ENCODE results near the gene BUB1B.
"Not testable (repeated sequence)": the region's sequence is repeated elsewhere in the genome, so short reads cannot be mapped to it uniquely, and the experiment has no call there.

BUB1B gene

GRCh38 chr15:40160689-40161688, at the start of gene BUB1B:
TSS of gene BUB1B (plus strand) at chr15:40161069. CDS start at chr15:40161221, 152 bp downstream.
- no peak within 1 kb of the TSS for H3K27ac Mint-ChIP-seq
- H3K9me3 Mint-ChIP-seq = no peaks in the 10 kb centered on the region
- peaks cover 16% of the 10 kb centered on the region for H3K27me3 Mint-ChIP-seq
- CTCF ChIA-PET = interaction anchor here (0.8 to 3.9 kb wide), 9 partner anchors 19 to 123 kb away, joined by 3 to 24 read pairs (median 4); partner anchors contain the start of genes BMF and SRP14
- H3K36me3 Mint-ChIP-seq = peaks cover 17% of the 10 kb centered on the region
- H3K4me3 Mint-ChIP-seq = no peak within 1 kb of the TSS
- H3K4me1 Mint-ChIP-seq = peaks cover 11% of the 10 kb centered on the region
- peak; percentile 96 for DNase-seq

GRCh38 chr15:40111888-40112287, 49.0 kb upstream of the BUB1B start:
- Mint-ChIP-seq H3K27me3 (peaks cover 59% of the 10 kb centered on the region), H3K27ac (no peak overlapping the region), H3K36me3 (peaks cover under 1% of the 10 kb centered on the region), H3K9me3 (no peaks in the 10 kb centered on the region), H3K4me3 (no peak overlapping the region), H3K4me1 (peaks cover 44% of the 10 kb centered on the region)
- no peak for DNase-seq
- CTCF ChIA-PET = interaction anchor here (1.4 to 2.6 kb wide), 2 partner anchors 8 to 162 kb away, joined by 3 to 18 read pairs; no protein-coding TSS in a partner anchor

- Mint-ChIP-seq H3K27me3 (peaks cover 50% of the 10 kb centered on the region), H3K9me3 (no peaks in the 10 kb centered on the region), H3K36me3 (no peaks in the 10 kb centered on the region), H3K27ac (no peak overlapping the region), H3K4me1 (peaks cover 38% of the 10 kb centered on the region), H3K4me3 (no peak overlapping the region)
- CTCF ChIA-PET = interaction anchor here (1.1 to 2.6 kb wide), 4 partner anchors 9 to 161 kb away, joined by 3 to 18 read pairs (median 6); no protein-coding TSS in a partner anchor
- DNase-seq = no peak
These were observed 48.1 kb upstream of the BUB1B start for GRCh38 chr15:40112789-40113188.

- Mint-ChIP-seq H3K4me1 (peaks cover 32% of the 10 kb centered on the region), H3K9me3 (no peaks in the 10 kb centered on the region), H3K27ac (no peak overlapping the region)
These were observed 46.7 kb upstream of the BUB1B start for GRCh38 chr15:40114218-40114617.

GRCh38 chr15:40115106-40115505, 45.8 kb upstream of the BUB1B start:
- H3K27ac Mint-ChIP-seq, H3K36me3 Mint-ChIP-seq: not testable (repeated sequence)
- H3K4me1 Mint-ChIP-seq = peaks cover 28% of the 10 kb centered on the region

More at GRCh38 chr15:40114218-40114617, 46.7 kb upstream of the BUB1B start:
- CTCF ChIA-PET = interaction anchor here (1.0 to 3.9 kb wide), 5 partner anchors 9 to 49 kb away, joined by 3 to 35 read pairs (median 4); partner anchors contain the start of gene BUB1B
- peak; percentile 12 for DNase-seq
- no peak overlapping the region for H3K4me3 Mint-ChIP-seq
- no peaks in the 10 kb centered on the region for H3K36me3 Mint-ChIP-seq
- peaks cover 45% of the 10 kb centered on the region for H3K27me3 Mint-ChIP-seq

GRCh38 chr15:40115670-40116093, 45.2 kb upstream of the BUB1B start:
- Mint-ChIP-seq H3K36me3 (no peaks in the 10 kb centered on the region), H3K27me3 (peaks cover 43% of the 10 kb centered on the region), H3K27ac (peak overlapping the region; percentile 90), H3K4me3 (peak overlapping the region; percentile 3), H3K9me3 (no peaks in the 10 kb centered on the region), H3K4me1 (peaks cover 28% of the 10 kb centered on the region)
- CTCF ChIA-PET = interaction anchor here (1.2 to 3.9 kb wide), 2 partner anchors 11 to 70 kb away, joined by 4 to 35 read pairs; no protein-coding TSS in a partner anchor
- DNase-seq = peak; percentile 78

More at GRCh38 chr15:40115106-40115505, 45.8 kb upstream of the BUB1B start:
- H3K9me3 Mint-ChIP-seq, H3K4me3 Mint-ChIP-seq: not testable (repeated sequence)
- peak; percentile 3 for DNase-seq
- CTCF ChIA-PET = interaction anchor here (1.2 to 3.9 kb wide), 2 partner anchors 10 to 70 kb away, joined by 4 to 35 read pairs; no protein-coding TSS in a partner anchor
- H3K27me3 Mint-ChIP-seq = peaks cover 41% of the 10 kb centered on the region

GRCh38 chr15:40118473-40118872, 42.4 kb upstream of the BUB1B start:
- Mint-ChIP-seq H3K4me3 (no peak overlapping the region), H3K27me3 (peaks cover 43% of the 10 kb centered on the region)
- CTCF ChIA-PET = interaction anchor here (1.6 kb wide), 1 partner anchor 12 kb away, joined by 4 read pairs; no protein-coding TSS in a partner anchor

GRCh38 chr15:40121911-40122638, 38.8 kb upstream of the BUB1B start:
- Mint-ChIP-seq H3K4me3 (no peak overlapping the region), H3K27ac (no peak overlapping the region), H3K27me3 (peaks cover 35% of the 10 kb centered on the region), H3K4me1 (peaks cover 6% of the 10 kb centered on the region), H3K9me3 (no peaks in the 10 kb centered on the region), H3K36me3 (no peaks in the 10 kb centered on the region)
- CTCF ChIA-PET = interaction anchor here (1.6 kb wide), 1 partner anchor 17 kb away, joined by 6 read pairs; no protein-coding TSS in a partner anchor
- no peak for DNase-seq

More at GRCh38 chr15:40118473-40118872, 42.4 kb upstream of the BUB1B start:
- no peak for DNase-seq
- Mint-ChIP-seq H3K36me3 (no peaks in the 10 kb centered on the region), H3K4me1 (peaks cover 26% of the 10 kb centered on the region), H3K27ac (no peak overlapping the region), H3K9me3 (no peaks in the 10 kb centered on the region)

GRCh38 chr15:40122989-40123388, 37.9 kb upstream of the BUB1B start:
- H3K4me3 Mint-ChIP-seq, H3K27ac Mint-ChIP-seq, H3K36me3 Mint-ChIP-seq, H3K9me3 Mint-ChIP-seq, DNase-seq, H3K4me1 Mint-ChIP-seq: not testable (repeated sequence)
- peaks cover 35% of the 10 kb centered on the region for H3K27me3 Mint-ChIP-seq
- CTCF ChIA-PET = interaction anchor here (0.8 to 1.7 kb wide), 3 partner anchors 16 to 75 kb away, joined by 3 to 5 read pairs (median 4); no protein-coding TSS in a partner anchor

GRCh38 chr15:40123863-40124262, 37.0 kb upstream of the BUB1B start:
- H3K27ac Mint-ChIP-seq, H3K4me3 Mint-ChIP-seq, H3K4me1 Mint-ChIP-seq, H3K36me3 Mint-ChIP-seq, H3K9me3 Mint-ChIP-seq, DNase-seq: not testable (repeated sequence)
- CTCF ChIA-PET = interaction anchor here (0.8 to 1.7 kb wide), 4 partner anchors 17 to 151 kb away, joined by 3 to 5 read pairs (median 4); no protein-coding TSS in a partner anchor
- H3K27me3 Mint-ChIP-seq = peaks cover 30% of the 10 kb centered on the region

- CTCF ChIA-PET = interaction anchor here (1.1 to 1.7 kb wide), 3 partner anchors 18 to 150 kb away, joined by 3 to 5 read pairs (median 3); no protein-coding TSS in a partner anchor
- not testable (repeated sequence) for H3K9me3 Mint-ChIP-seq, H3K36me3 Mint-ChIP-seq, DNase-seq, H3K4me1 Mint-ChIP-seq, H3K27ac Mint-ChIP-seq, H3K4me3 Mint-ChIP-seq
- H3K27me3 Mint-ChIP-seq = peaks cover 29% of the 10 kb centered on the region
These were observed 36.5 kb upstream of the BUB1B start for GRCh38 chr15:40124333-40124732.

GRCh38 chr15:40124807-40125285, 36.0 kb upstream of the BUB1B start:
- not testable (repeated sequence) for DNase-seq, H3K4me1 Mint-ChIP-seq, H3K4me3 Mint-ChIP-seq, H3K9me3 Mint-ChIP-seq, H3K36me3 Mint-ChIP-seq, H3K27ac Mint-ChIP-seq
- peaks cover 29% of the 10 kb centered on the region for H3K27me3 Mint-ChIP-seq
- CTCF ChIA-PET = interaction anchor here (1.2 to 1.7 kb wide), 2 partner anchors 20 to 150 kb away, joined by 3 to 5 read pairs; no protein-coding TSS in a partner anchor

- H3K27ac Mint-ChIP-seq = no peak overlapping the region
- CTCF ChIA-PET = no interaction called here
These were observed 34.9 kb upstream of the BUB1B start for GRCh38 chr15:40125950-40126349.

More at GRCh38 chr15:40125950-40126349, 34.9 kb upstream of the BUB1B start:
- Mint-ChIP-seq H3K4me1 (no peaks in the 10 kb centered on the region), H3K4me3 (no peak overlapping the region), H3K9me3 (no peaks in the 10 kb centered on the region), H3K36me3 (no peaks in the 10 kb centered on the region), H3K27me3 (peaks cover 22% of the 10 kb centered on the region)
- no peak for DNase-seq
